NCI-H226 (cell line): Measurements from ENCODE around the gene ORAI2.

Source experiments
- DNase-seq: peaks from one replicate; pipeline ENCODE4 v3.0.0-alpha.2; 2015

ORAI2 gene

DNA sequence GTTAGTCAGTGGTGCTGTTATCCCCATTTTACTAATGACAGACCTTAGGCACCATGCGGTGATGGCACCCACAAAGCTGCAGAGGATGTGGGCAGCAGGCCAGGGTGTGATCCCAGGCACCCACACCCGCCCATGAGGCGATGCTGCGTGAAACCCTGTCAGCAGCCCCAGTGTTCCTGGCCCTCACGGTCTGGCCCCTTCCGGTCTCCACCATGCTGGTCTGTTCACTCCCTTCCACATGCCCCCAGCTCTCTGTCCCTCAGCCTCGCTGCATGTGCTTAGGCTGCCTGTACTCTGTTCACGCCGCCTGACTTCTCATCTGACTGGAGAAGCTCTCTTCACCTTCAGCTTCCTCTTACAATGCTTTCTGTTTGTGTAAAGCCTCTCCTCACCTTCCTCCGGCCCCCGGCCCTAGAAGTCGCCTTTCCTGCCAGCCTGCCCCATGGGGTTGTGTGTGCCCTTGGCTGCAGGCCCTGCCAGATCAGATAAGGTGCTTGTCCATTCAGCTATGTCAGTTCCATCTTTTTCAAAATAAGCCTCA, 17.6 kb upstream of the ORAI2 start:
- DNase-seq = no peak

DNA sequence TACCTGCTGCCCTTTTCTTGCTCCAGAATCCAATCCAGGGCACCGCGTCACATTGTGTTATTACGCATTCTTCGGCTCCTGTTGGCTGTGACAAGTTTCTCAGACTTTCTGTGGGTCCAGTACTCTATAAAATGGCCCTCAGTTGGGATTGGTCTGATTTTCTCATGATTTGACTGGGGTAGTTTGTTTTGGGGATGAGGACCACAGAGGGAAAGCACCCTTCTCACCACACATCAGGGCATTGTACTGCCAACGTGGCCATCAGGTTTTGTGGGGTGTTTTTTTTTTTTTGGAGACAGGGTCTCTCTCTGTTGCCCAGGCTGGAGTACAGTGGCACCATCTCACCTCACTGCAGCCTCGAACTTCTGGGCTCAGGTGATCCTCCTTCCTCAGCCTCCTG, 17.0 kb upstream of the ORAI2 start:
- DNase-seq = no peak

DNA sequence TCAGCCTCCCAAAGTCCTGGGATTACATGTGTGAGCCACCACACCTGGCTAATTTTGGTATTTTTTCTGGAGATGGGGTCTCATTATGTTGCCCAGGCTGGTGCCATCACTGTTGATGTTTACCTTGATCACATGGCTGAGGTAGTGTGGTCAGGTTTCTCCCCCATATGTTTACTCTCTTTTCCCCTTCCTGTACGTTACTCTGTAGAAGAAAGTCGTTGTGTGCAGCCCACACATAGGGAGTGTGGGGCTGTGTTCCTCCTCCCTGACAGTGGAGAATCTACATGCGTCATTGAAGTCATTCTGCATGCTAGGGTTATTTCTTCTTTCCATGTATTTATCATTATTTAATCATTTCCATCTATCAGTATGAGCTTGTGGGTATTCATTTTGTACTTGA, 16.3 kb upstream of the ORAI2 start:
- DNase-seq = no peak

GRCh38 chr7:102418592-102418991, 14.8 kb upstream of the ORAI2 start:
- no peak for DNase-seq

DNA sequence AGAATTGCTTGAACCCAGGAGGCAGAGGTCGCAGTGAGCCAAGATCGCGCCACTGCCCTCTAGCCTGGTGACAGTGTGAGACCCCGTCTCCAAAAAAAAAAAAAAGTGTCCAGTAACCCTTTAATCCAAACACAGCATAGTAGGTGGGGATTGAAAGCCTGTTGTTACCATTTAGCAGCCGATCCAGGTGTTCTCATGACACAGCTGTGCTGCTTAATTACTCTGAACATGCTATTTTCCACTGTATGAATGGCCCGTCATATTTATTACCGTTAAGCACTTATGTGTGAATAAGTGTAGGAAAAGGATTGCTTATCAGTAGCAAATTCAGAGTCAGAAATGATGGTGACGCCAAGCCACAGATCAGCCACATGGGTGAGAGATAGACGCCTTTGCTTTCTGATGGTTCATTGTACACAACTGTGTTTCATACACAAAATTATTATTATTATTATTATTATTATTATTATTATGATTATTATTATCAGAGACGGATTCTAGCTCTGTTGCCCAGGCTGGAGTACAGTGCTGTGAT, 11.6 kb upstream of the ORAI2 start:
- DNase-seq = no peak

DNA sequence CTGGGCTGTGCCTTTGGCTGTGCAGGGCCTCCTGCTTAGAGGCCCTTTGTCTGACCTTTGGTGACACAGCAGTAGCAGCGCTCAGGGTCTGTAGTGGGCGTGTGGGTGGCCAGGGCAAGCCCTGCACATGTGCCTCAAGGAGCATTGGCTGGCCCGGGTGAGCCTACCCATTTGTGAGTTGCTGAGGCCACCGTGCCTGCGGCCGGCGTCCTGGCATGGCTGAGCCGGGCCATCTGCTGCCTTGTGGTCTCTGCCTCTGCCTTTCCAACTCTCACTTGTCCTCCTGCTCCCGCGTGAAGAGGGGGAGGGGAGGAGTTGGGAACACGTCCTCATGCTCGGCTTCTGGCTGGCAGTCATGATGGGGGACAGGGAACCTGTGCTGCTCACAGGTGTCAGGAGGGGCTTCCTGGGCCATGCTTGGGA, 9.2 kb upstream of the ORAI2 start:
- no peak for DNase-seq

GRCh38 chr7:102424787-102425218, 8.6 kb upstream of the ORAI2 start:
- no peak for DNase-seq

- DNase-seq = no peak
Measured at GRCh38 chr7:102425639-102426267, 7.6 kb upstream of the ORAI2 start.

DNA sequence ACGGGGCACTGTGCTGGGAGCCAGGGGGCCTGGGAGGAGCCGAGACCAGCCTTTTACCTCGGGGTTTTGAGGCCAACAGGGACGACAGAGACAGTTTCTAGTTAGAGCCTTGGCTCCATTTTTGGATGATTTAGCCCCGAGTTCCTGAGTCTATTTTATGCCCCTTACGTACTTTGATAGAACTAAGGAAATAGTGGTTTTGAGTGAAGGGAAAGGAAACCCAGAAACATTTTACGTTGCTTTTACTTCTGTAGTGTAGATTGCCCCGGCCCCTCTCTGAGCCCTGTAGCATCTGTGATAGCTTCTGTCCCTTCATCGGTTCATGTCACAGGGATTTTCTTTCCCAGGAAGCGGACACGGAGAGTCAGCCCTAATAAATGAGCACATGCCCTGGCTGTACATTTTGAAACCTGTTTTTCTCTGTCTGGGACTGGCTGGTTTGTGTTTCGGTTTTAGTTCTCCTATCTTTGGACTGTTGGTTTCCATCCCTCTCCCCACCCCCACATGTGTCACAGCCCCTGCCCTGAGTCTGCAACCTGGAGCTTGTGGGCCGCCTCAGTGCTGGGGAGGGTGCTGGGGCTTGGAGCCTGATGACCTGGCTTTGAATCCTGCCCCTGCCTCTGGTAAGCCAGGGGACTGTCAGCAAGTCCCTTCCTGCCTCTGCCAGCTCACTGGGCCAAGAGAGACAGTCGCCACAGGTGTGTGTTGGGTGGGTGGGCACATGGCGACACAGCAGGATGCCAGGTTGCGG, 6.9 kb upstream of the ORAI2 start:
- DNase-seq = no peak

DNA sequence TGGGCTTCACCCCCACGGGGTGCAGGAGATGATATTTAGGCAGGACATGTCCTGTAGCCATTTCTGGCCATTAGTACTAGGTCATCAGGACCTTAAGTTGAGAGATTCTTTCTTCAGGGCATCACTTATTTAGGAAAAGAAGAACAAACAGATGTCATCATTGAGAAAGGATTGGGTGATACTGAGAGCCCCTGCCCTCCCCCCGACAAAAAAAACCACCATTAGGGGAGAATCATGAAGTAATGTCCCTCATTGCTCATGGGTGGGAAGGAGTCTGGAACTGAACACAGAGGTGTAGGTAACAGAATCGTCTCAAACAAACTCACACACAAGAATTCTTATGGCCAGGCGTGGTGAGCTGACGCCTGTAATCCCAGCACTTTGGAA, 6.4 kb upstream of the ORAI2 start:
- no peak for DNase-seq

DNA sequence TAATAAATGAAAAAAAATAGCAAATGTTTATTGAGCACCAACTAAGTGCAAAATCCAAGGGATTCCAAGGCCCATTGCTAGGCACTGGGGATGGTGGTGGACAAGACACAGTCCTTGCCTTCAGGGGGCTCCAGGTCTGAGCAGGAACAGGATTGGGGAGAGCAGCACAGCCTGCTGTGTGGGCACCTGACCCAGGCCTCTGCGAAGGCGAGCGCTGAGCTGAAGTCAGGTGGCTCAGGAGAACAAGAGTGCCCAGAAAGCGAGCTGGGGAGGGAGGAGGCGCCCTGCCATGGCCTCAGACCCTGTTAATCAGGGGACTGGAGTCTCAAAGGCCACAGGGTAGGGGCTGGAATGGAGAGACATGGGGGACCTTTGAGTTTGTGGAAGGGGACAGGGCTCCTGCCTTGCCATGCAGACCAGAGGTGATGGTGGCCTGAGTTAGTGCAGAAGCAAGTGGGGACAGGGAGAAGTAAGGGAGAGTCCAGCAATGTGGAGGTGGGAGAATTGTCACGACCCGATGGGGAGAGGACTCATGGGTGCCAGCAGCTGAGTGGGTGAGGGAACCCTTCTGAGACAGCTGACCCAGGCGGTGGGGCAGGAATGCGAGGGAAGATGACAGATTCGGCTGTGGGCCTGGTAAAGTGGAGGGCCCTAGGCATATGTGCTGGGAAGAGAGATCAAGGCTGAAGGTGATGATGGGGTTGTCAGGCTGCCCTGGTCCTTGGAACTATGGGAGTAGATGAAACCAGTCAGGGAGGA, 4.1 kb upstream of the ORAI2 start:
- no peak for DNase-seq

- no peak for DNase-seq
Measured at GRCh38 chr7:102431617-102432298, 1.6 kb upstream of the ORAI2 start.

- DNase-seq = no peak
Measured at GRCh38 chr7:102432442-102433218, 745 bp upstream of the ORAI2 start.

- no peak for DNase-seq
Measured at GRCh38 chr7:102434039-102434486, 688 bp downstream of the ORAI2 start.

DNA sequence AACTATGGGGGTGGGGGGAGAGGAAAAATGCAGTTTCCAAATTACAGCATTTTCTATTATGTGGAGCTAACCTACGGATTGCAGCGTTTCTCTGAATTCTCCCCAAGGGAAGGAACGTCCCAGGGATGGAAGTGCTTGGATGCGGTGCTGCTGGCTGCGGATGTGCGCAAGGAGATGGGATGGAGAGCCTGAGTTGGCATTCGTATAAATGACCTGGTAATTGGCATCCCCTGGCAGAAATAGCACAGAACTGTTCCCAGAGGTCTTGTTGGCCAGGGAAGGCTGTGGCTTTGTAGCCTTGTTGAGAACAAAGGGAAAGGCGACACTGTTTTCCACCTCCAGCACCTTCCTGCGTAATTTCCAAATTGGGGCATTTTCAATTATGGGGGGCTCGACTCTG, 2.7 kb downstream of the ORAI2 start:
- DNase-seq = no peak

- peak; percentile 55 for DNase-seq
Measured at GRCh38 chr7:102439963-102440795, 6.8 kb downstream of the ORAI2 start.

GRCh38 chr7:102444961-102445673, 11.7 kb downstream of the ORAI2 start:
- DNase-seq = no peak

DNA sequence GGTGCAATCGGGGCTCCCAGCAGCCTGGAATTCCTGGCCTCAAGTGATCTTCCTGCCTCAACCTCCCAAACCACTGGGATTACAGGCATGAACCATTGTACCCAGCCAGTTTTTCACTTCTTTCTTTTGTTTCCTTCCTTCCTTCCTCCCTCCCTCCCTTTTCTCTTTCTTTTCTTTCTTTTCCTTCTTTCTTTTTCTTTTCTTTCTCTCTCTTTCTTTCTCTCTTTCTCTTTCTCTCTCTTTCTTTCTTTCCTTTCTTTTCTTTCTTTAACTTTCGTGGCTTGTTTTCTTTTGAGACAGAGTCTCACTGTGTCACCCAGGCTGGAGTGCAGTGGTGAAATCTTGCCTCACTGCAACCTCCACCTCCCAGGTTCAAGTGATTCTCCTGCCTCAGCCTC, 12.3 kb downstream of the ORAI2 start:
- no peak for DNase-seq

GRCh38 chr7:102446387-102447156, 13.2 kb downstream of the ORAI2 start:
- no peak for DNase-seq
